ENCODE results near the gene MAP3K21.

- no peak for TF ChIP-seq CTCF (IDR thresholded peaks at IDR 0.05; ENCODE audit: control extremely low read depth in 1 of 3, insufficient read depth in 1 of 3, low read depth in 1 of 3, low read length in 3 of 3)
- no peak for TF ChIP-seq RFX5 (IDR thresholded peaks at IDR 0.05; ENCODE audit: borderline replicate concordance, low read depth, low read length)
- no peak for TF ChIP-seq POLR2AphosphoS5 (IDR thresholded peaks at IDR 0.05; ENCODE audit: low read depth, low read length)
- TF ChIP-seq SP1 (IDR thresholded peaks at IDR 0.05; ENCODE audit: low read depth, low read length), result no peak
- TF ChIP-seq TCF12 (IDR thresholded peaks at IDR 0.05; ENCODE audit: low read depth, low read length), result no peak
- no peak for TF ChIP-seq HDAC2 (IDR thresholded peaks at IDR 0.05; ENCODE audit: borderline replicate concordance in 1 of 2, low read depth in 2 of 2, low read length in 2 of 2)
- no peak for TF ChIP-seq SP2 (IDR thresholded peaks at IDR 0.05; ENCODE audit: low read length)
- TF ChIP-seq JUND (IDR thresholded peaks at IDR 0.05; ENCODE audit: low read length), result no peak
- no peak for TF ChIP-seq EZH2 (IDR thresholded peaks at IDR 0.05; ENCODE audit: low read depth, low read length, severe bottlenecking)
- TF ChIP-seq JUN (IDR thresholded peaks at IDR 0.05; ENCODE audit: low read depth, low read length), result no peak
- no peak for TF ChIP-seq RAD21 (IDR thresholded peaks at IDR 0.05 in 1 of 2, conservative IDR thresholded peaks at IDR 0.05 in 1 of 2; ENCODE audit: low read depth in 2 of 2, low read length in 2 of 2)
- no peak for TF ChIP-seq POLR2A (IDR thresholded peaks at IDR 0.05; ENCODE audit: control extremely low read depth in 1 of 2, low read depth in 2 of 2, low read length in 2 of 2)
These were observed 33.7 kb upstream of the MAP3K21 start for GRCh38 chr1:233293556-233294446.

Data from H1 (cell line).